BJ (cell line): ENCODE data around the gene SIN3B. TPM values are rescaled to one million over a fixed set of nuclear protein-coding genes. Genes with fewer than 3 reads are reported as not detected.

ENCODE experiments used
- CTCF ChIA-PET: fragments of 350-600 bp; formaldehyde crosslinking; extraction: SDS; loops from one replicate; lab custom pipeline; 2021; ENCODE audit warnings: antibody characterized with exemption, inconsistent platforms; lab: Yijun Ruan, JAX
- POLR2A ChIA-PET: fragments of 300-600 bp; sonication (Branson Sonifier 250); formaldehyde crosslinking; extraction: SDS; loops from one replicate; lab custom pipeline; 2021; ENCODE audit warnings: antibody characterized with exemption; lab: Charles Lee
- DNase-seq: peaks from one replicate; pipeline ENCODE4 v3.0.0-alpha.2; 2011; ENCODE audit warnings: low read depth
- H3K27me3 ChIP-seq: 2 replicates; pipeline ENCODE4 v1.6.0; 2011; ENCODE audit warnings: low read length; ENCODE audit not compliant: control insufficient read depth, insufficient read depth
- H3K36me3 ChIP-seq: 2 replicates; pipeline ENCODE4 v1.5.1; 2011; ENCODE audit warnings: low read length; ENCODE audit not compliant: control insufficient read depth, insufficient read depth
- H3K4me3 ChIP-seq: 2 replicates; pipeline ENCODE4 v1.5.1; 2011; ENCODE audit warnings: low read depth, mild to moderate bottlenecking, control low read depth, low read length
- polyA plus RNA-seq: library from polyadenylated mRNA; depleted of rRNA; stranded (reverse); fragments of >200 nt; gene quantifications from 2 replicates; pipeline ENCODE4 v1.2.3, GENCODE V29; 2011
- TF ChIP-seq, protein P1 (sequence below): IDR thresholded peaks from 2 replicates; pipeline ENCODE4 v1.5.1; 2011; ENCODE audit warnings: low read depth, mild to moderate bottlenecking, control low read depth, inconsistent platforms, low read length, moderate library complexity; ENCODE audit not compliant: insufficient read depth

SIN3B gene
- polyA plus RNA-seq, 1 experiment, result 25.5 TPM

GRCh38 chr19:16837035-16837362 is 7.8 kb downstream of the SIN3B start:
- POLR2A ChIA-PET, result no interaction called here
- H3K27me3 ChIP-seq, result no peaks in the 10 kb centered on the region
- TF ChIP-seq, protein P1, sequence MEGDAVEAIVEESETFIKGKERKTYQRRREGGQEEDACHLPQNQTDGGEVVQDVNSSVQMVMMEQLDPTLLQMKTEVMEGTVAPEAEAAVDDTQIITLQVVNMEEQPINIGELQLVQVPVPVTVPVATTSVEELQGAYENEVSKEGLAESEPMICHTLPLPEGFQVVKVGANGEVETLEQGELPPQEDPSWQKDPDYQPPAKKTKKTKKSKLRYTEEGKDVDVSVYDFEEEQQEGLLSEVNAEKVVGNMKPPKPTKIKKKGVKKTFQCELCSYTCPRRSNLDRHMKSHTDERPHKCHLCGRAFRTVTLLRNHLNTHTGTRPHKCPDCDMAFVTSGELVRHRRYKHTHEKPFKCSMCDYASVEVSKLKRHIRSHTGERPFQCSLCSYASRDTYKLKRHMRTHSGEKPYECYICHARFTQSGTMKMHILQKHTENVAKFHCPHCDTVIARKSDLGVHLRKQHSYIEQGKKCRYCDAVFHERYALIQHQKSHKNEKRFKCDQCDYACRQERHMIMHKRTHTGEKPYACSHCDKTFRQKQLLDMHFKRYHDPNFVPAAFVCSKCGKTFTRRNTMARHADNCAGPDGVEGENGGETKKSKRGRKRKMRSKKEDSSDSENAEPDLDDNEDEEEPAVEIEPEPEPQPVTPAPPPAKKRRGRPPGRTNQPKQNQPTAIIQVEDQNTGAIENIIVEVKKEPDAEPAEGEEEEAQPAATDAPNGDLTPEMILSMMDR, result no peak
- CTCF ChIA-PET, result interaction anchor here (1.2 to 1.8 kb wide), 2 partner anchors 57 to 64 kb away, joined by 3 to 6 read pairs; no protein-coding TSS in a partner anchor
- no peak for DNase-seq
- H3K36me3 ChIP-seq, result peaks cover 25% of the 10 kb centered on the region
- no peak overlapping the region for H3K4me3 ChIP-seq

DNA sequence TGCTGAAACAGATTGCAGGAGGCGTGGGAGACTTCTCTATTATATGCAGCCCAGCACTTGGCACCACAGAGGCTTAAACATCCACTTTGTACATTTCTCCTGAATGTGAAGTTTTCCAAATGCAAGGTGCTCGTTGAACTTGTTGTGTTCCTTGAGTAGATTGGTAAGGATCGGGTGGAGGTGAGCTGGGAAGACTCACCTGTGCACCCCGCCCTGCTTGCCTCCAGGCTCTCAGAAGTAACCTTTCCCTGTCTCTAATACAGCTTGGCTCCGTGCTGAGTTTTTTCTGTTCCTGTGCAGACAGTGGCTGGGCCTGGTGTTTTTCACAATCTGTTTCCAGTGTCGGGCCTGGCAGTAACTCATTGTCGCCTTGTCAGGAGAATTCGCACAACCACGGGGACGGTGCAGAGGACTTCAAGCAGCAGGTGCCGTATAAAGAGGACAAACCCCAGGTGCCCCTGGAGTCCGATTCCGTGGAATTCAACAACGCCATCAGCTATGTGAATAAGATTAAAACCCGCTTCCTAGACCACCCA is 12.3 kb downstream of the SIN3B start:
- Histone ChIP-seq H3K27me3 (no peaks in the 10 kb centered on the region), H3K36me3 (peaks cover 33% of the 10 kb centered on the region), H3K4me3 (no peak overlapping the region)
- DNase-seq, result no peak
- TF ChIP-seq, protein P1, result no peak
- POLR2A ChIA-PET, result no interaction called here
- CTCF ChIA-PET, result interaction anchor here (1.4 kb wide), 1 partner anchor 127 kb away, joined by 3 read pairs; no protein-coding TSS in a partner anchor

- TF ChIP-seq, protein P1, result no peak
- DNase-seq, result no peak
- H3K4me3 ChIP-seq, result no peak overlapping the region
- H3K27me3 ChIP-seq, result no peaks in the 10 kb centered on the region
- POLR2A ChIA-PET, result no interaction called here
- CTCF ChIA-PET, result interaction anchor here (0.8 kb wide), 1 partner anchor 12 kb away, joined by 3 read pairs; no protein-coding TSS in a partner anchor
- peaks cover 42% of the 10 kb centered on the region for H3K36me3 ChIP-seq
Observed at GRCh38 chr19:16846901-16847300, 17.7 kb downstream of the SIN3B start.

- no peaks in the 10 kb centered on the region for H3K27me3 ChIP-seq
- ChIA-PET CTCF (interaction anchor here (0.8 kb wide), 1 partner anchor 11 kb away, joined by 3 read pairs; no protein-coding TSS in a partner anchor), POLR2A (no interaction called here)
- no peak for DNase-seq
- TF ChIP-seq, protein P1, result no peak
- peaks cover 42% of the 10 kb centered on the region for H3K36me3 ChIP-seq
- H3K4me3 ChIP-seq, result no peak overlapping the region
Observed at GRCh38 chr19:16847430-16847829, 18.2 kb downstream of the SIN3B start.

- POLR2A ChIA-PET, result no interaction called here
- Histone ChIP-seq H3K4me3 (no peak overlapping the region), H3K36me3 (peaks cover 38% of the 10 kb centered on the region), H3K27me3 (no peaks in the 10 kb centered on the region)
- DNase-seq, result no peak
- TF ChIP-seq, protein P1, result no peak
- CTCF ChIA-PET, result interaction anchor here (1.3 kb wide), 1 partner anchor 24 kb away, joined by 4 read pairs; no protein-coding TSS in a partner anchor
Observed at GRCh38 chr19:16849168-16849567, 20.0 kb downstream of the SIN3B start.
